Panc1 (cell line): ENCODE data around the gene AMIGO1.

Experiments used
- POLR2AphosphoS5 ChIP-seq: IDR thresholded peaks from 2 replicates; pipeline ENCODE4 v1.6.1; 2012; ENCODE audit warnings: mild to moderate bottlenecking, low read depth, low read length, moderate library complexity
- SIN3A ChIP-seq: IDR thresholded peaks from 2 replicates; pipeline ENCODE4 v1.6.1; 2012; ENCODE audit warnings: low read depth, mild to moderate bottlenecking, low read length, moderate library complexity, borderline replicate concordance; ENCODE audit not compliant: insufficient read depth
- TF ChIP-seq, protein P1 (sequence below), 2 experiments: IDR thresholded peaks; 2 replicates each; pipeline ENCODE4 v1.6.1; 2011 to 2012; ENCODE audit warnings: low read depth in 2 of 2, control low read depth in 1 of 2, low read length in 1 of 2, mild to moderate bottlenecking in 1 of 2, moderate library complexity in 1 of 2; ENCODE audit not compliant: insufficient read depth in 1 of 2

DNA sequence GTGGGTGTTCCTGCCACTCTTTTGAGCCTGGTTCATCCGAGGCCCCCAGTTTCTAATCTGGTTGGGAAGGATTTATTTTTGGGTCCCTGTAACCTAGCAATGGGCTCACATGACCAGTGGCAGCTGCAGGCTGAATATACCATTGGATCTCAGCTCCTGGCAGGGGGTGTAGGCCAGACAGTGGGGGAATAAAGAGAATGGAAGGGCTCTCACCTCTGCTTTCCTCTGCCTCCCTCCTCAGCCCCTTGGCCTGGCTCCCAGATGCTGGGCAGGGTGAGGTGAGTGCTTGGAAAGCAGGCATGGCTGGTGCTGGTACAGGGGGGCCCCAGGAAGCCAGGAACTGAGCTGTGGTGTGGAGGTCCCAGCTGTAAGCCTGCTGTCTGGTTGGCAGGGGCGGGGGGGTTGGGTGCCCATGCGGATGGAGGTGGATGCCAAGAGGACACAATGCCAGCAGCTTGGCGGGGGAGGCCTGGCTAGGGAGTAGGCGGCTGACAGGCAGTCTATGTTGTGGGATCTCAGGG, 26.5 kb upstream of the AMIGO1 start:
- TF ChIP-seq SIN3A, result no peak
- no peak for TF ChIP-seq POLR2AphosphoS5
- TF ChIP-seq, protein P1, sequence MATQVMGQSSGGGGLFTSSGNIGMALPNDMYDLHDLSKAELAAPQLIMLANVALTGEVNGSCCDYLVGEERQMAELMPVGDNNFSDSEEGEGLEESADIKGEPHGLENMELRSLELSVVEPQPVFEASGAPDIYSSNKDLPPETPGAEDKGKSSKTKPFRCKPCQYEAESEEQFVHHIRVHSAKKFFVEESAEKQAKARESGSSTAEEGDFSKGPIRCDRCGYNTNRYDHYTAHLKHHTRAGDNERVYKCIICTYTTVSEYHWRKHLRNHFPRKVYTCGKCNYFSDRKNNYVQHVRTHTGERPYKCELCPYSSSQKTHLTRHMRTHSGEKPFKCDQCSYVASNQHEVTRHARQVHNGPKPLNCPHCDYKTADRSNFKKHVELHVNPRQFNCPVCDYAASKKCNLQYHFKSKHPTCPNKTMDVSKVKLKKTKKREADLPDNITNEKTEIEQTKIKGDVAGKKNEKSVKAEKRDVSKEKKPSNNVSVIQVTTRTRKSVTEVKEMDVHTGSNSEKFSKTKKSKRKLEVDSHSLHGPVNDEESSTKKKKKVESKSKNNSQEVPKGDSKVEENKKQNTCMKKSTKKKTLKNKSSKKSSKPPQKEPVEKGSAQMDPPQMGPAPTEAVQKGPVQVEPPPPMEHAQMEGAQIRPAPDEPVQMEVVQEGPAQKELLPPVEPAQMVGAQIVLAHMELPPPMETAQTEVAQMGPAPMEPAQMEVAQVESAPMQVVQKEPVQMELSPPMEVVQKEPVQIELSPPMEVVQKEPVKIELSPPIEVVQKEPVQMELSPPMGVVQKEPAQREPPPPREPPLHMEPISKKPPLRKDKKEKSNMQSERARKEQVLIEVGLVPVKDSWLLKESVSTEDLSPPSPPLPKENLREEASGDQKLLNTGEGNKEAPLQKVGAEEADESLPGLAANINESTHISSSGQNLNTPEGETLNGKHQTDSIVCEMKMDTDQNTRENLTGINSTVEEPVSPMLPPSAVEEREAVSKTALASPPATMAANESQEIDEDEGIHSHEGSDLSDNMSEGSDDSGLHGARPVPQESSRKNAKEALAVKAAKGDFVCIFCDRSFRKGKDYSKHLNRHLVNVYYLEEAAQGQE (IDR thresholded peaks at IDR 0.05; ENCODE audit: insufficient read depth in 1 of 2, low read depth in 2 of 2, low read length in 1 of 2), result no peak
